HG03025 (cell line): ENCODE data around the gene NR1I3.
"Not testable (repeated sequence)": the region's sequence is repeated elsewhere in the genome, so short reads cannot be mapped to it uniquely, and the experiment has no call there.

ENCODE experiments used
- ATAC-seq: cut with Tn5 transposase; IDR thresholded peaks from one replicate; pipeline ENCODE4 v1.9.1; 2021; ENCODE audit warnings: mild to moderate bottlenecking, moderate library complexity; ENCODE audit not compliant: unreplicated experiment, low FRiP score

Gene NR1I3

DNA sequence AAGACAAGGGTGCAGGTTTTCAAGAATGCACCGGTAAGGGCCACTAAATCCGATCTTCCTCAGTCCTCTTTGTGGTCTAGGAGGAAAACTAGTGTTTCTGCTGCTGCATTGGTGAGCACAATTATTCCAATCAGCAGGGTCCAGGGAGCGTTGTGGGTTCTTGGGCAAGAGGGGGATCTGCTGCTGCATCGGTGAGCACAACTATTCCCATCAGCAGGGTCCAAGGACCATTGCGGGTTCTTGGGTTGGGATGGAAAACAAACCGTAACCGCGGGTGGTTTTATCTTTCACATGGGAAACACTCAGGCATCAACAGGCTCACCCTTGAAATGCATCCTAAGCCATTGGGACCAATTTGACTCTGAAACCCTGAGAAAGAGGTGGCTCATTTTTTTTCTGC, 13.6 kb upstream of the NR1I3 start:
- no peak for ATAC-seq

DNA sequence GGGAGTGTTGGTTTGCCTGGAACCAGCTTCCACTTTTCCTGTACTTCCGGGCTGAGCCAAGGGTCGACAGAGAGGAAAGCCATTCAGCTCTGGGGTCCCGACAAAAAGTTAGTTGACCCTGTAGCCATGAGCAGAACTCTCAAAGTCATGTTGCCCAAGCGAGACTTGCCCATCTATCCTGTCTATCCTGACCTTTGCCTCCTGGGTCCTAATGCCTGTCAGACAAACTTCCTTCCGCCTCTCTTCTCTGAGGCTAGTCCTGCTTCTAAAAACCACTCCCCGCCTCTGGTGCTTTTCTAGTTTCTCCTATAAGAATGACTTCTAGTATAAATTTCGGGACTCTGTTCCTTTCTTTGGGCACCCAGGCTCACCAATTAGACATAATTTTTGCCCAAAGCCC, 12.8 kb upstream of the NR1I3 start:
- no peak for ATAC-seq

GRCh38 chr1:161250100-161250499, 12.1 kb upstream of the NR1I3 start:
- not testable (repeated sequence) for ATAC-seq

DNA sequence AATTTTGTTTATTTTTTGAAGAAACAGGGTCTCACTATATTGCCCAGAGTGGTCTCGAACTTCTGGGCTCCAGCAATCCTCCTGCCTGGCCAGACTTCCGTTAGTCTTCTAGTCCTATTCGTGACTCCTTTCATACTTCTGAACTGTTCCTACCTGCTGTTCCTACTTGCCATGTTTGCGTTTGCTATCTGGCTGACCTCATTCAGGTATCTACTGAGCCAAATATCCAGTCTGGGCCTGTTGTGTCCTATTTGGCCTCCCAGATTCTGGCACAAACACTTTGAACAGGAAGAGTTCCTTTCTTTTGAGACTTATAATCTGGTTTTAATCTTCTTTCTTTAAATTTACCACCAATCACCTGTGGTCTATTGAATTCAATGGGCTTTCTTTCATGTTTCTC, 6.9 kb upstream of the NR1I3 start:
- no peak for ATAC-seq

DNA sequence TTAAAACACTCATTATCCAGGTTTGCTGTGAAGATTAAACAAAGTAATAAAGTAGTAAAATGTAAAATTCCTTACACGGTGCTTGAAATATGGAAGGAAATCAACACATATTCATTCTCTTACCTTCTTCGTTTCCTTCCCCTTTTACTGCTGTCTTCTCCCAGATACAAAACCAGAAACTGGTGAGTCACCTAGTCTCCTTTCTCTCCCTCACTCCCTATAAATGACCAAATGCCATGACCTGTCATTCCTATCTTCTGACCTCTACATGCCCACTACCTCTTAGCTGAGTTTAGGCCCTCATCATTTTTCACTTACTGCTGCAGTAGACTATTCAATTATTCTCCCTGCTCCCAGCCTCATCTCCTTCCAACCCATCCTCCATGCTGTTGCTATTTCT, 4.3 kb upstream of the NR1I3 start:
- ATAC-seq = no peak

DNA sequence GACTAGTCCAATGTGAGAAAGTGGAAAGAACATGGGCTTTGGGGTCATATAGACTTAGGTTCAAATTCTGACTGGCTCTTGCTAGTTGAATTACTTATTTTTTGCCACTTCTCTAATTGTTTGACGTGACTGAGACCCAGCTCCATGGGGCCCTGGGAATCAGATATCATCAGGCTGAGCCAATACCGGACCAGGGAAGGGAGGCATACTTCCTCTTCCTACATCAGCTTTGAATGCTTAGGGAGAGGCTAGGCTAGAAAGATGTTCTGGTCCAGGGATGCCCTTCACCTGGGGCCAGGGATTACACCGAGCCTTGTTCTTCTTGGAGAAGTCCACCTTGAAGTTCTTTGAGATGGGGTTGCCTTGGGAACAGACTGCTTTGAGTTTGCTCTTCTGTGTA, 3.7 kb upstream of the NR1I3 start:
- no peak for ATAC-seq

GRCh38 chr1:161235957-161236775, 1.8 kb downstream of the NR1I3 start:
- no peak for ATAC-seq

DNA sequence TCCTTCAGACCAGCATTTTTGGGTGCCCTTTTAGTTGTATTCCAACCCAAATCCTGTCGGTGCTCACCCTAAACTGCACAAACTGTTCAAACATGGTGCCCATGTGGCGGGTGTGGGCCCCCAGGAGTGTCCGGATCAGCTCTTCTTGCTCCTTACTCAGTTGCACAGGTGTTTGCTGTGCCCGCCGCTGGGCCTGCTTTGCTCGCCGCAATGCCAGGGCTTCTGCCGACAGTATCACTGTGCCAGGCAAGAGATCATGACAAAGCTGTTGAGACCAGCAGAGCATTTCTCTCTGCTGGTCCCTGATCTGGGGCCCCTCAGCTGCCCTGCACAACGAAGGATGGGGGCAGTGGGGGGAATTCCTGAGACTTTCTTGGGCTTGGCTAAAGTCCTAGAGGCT, 4.9 kb downstream of the NR1I3 start:
- ATAC-seq = no peak

- ATAC-seq = no peak
These were observed 7.2 kb downstream of the NR1I3 start for GRCh38 chr1:161230762-161231161.

DNA sequence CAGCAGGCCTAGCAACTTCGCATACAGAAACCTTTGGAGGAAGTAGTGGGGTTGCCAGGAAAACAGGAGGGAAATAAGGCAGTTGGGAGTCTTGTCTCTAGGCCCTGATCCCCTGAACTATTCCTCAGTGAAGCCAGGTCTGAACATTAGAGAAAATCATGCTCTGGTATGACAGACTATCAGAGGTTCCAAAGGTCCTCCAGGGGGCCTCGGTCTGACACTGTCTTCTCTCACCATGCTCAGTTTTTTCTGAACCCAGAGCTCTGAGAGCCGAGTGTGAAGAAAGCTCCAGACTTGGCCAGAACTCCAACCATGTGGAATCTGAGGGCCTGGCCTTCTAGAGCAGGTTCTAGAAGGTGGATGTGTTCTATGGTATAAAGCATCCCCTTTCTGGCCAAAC, 8.1 kb downstream of the NR1I3 start:
- ATAC-seq = no peak

DNA sequence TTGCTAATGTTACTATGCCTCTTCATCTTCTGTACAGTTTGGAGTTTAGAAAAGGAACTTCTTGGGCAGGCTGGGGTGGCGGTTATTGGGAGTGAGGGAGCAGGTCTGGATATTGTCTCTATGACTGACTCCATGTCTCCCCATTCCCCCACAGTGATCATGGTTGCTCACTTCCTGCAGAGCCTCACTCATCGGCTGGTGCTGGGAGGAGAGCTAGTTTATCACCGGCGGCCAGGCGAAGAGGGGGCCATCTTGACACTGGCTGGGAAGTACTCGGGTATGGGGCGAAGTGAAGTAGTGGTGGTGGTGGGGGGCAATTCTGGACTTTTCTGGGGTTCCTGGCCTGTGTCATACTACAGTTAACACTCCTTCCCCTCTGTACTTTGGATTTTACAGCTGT, 10.0 kb downstream of the NR1I3 start:
- ATAC-seq = no peak

DNA sequence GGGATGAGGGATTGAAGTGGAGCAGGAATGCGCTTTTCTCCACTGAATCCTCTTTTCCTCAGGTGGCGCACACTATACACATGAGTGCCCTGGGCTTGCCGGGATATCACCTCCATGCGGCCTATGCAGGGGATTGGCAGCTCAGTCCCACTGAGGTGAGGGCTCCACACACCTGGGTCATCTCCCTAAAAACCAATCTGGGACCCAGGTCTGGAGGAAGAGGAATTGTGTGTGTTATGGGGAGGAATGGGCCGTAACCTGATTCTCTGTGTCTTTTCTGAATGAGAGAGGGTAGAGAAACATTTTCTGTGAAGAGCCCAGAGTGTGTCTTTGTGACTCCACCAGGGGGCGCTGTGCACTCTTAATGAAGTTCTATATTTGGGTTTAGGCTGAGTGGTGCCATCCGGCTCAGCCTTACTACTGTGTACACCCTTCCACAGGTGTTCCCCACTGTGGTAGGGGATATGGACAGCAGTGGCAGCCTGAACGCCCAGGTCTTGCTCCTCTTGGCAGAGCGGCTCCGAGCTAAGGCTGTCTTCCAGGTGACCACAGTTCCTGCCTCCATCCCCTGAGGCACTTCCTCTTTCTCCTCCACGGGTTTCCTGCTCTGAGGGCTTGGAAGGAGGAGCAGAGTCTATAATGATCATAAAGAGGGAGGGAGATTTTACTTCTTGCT, 10.7 kb downstream of the NR1I3 start:
- ATAC-seq = no peak

- ATAC-seq = no peak
These were observed 11.2 kb downstream of the NR1I3 start for GRCh38 chr1:161226759-161227158.

- ATAC-seq = no peak
These were observed 11.7 kb downstream of the NR1I3 start for GRCh38 chr1:161226320-161226711.

- ATAC-seq = peak; percentile 93
These were observed 12.3 kb downstream of the NR1I3 start, which contains the start of gene TOMM40L for GRCh38 chr1:161225534-161226319. Gene TOMM40L, plus strand, starts transcription at chr1:161226060. Its CDS starts 430 bp downstream, at chr1:161226490.

GRCh38 chr1:161225178-161225533, 12.8 kb downstream of the NR1I3 start:
- ATAC-seq = no peak

DNA sequence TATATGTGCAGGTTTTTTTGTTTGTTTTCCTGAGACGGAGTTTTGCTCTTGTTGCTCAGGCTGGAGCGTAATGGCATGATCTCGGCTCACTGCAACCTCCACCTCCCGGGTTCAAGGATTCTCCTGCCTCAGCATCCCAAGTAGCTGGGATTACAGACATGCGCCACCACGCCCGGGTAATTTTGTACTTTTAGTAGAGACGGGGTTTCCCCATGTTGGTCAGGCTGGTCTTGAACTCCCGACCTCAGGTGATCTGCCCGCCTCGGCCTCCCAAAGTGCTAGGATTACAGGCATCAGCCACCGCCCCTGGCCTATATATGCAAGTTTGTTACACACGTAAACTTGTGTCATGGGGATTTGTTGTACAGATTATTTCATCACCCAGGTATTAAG, 13.3 kb downstream of the NR1I3 start:
- not testable (repeated sequence) for ATAC-seq

DNA sequence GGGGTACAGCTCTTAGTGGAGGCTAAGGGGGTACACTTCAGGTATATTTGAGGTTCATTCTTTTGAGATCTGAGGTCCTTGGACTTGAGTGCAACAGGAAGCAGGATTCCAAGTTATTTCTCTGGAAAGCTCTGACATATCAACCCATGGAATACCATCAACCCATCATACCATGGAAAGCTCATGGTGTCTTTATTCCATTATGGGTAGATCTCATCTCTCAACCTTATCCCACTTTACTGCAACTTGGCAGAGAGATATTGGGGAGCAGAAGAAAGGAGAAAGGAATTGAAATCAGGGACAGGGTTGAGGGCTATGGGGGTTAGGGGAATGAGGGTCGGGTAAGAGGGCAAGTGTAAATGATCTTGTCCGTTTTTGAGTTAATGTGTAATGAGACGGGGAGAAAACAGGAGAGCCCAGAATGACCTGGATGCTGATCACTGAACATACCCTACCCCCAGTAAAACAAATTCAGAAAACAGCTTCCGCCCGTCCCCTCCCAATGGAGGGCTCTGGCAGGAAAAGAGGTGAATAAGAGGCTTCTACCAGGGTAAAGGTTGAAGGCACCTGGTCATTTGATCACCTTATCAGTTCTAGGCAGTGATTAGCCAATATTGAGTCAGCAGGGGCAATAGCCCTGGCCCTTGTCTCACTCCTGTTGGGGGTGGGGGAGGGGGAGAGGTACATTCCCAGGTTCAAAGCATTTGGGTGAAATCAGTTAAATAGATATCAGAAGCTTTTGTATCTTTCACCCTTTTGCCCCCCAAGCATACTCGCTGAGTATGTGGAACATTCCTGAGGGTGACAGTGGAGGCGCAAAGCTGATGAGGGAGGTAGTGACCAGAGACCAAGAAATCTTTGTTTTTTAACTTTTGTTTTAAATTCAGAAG, 14.0 kb downstream of the NR1I3 start:
- ATAC-seq = no peak

DNA sequence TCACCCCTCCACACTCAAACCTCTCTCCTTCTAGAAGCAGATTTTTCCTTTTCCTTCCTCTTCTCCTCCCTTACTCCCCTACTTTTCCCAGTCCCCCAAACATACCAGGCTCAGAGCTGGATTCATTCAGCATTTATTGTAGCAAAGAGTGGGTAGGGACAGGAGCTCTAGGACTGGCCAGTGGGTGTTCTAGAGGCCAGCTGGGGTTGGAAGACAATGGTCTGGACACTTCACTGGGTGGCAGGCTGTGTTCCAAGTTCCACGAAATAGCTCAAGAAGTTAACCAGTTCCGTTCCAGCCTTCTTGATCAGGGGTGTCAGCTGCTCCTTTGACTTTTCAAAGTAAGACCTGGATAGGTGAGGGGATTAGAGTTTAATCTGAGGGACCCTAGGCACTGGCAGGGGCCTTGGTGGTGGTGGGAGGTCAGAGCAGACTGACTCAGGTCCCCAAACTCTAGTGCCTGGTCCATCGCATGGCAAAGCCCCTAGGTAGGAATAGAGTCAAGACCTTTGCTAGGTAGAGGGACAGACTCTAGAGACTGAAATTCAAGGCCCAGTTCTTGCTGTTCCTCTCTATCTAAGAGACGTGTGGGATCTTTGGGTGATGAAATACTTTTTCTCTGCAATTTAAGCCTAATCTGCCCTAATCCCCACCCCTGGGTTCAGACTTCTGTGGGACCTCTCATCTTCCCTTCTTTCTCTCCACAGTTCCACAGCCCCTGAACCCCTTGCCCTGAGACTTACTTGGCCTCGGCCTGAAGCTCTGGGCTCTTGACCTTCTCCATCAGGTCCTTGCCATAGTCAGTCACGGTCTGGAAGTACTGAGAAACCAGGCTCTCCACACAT, 15.6 kb downstream of the NR1I3 start:
- no peak for ATAC-seq
